HG02884 (cell line): ENCODE results near the gene IL25.
"Not testable (repeated sequence)": the region's sequence is repeated elsewhere in the genome, so short reads cannot be mapped to it uniquely, and the experiment has no call there.

Experiments used
- ATAC-seq: cut with Tn5 transposase; IDR thresholded peaks from one replicate; pipeline ENCODE4 v1.9.1; 2021; ENCODE audit warnings: mild to moderate bottlenecking, moderate library complexity; ENCODE audit not compliant: unreplicated experiment

Gene IL25

GRCh38 chr14:23407516-23408306 is 35.1 kb downstream of the IL25 start, which contains the start of gene MYH6:
TSS of gene MYH6 (minus strand) at chr14:23408273. CDS start at chr14:23407223, 1,050 bp downstream.
- no peak for ATAC-seq

GRCh38 chr14:23408307-23408630 is 35.7 kb downstream of the IL25 start:
- ATAC-seq, result no peak

GRCh38 chr14:23409475-23409874 is 36.9 kb downstream of the IL25 start:
- ATAC-seq, result no peak

- ATAC-seq, result no peak
Observed at GRCh38 chr14:23409966-23410635, 37.5 kb downstream of the IL25 start.

GRCh38 chr14:23411563-23412525 is 39.2 kb downstream of the IL25 start:
- ATAC-seq, result no peak

- ATAC-seq, result no peak
Observed at GRCh38 chr14:23413681-23414080, 41.1 kb downstream of the IL25 start.

GRCh38 chr14:23414254-23414653 is 41.6 kb downstream of the IL25 start:
- no peak for ATAC-seq

GRCh38 chr14:23414906-23415820 is 42.6 kb downstream of the IL25 start:
- ATAC-seq, result no peak

GRCh38 chr14:23415821-23416778 is 43.5 kb downstream of the IL25 start:
- ATAC-seq, result no peak

GRCh38 chr14:23416801-23417200 is 44.2 kb downstream of the IL25 start:
- ATAC-seq, result no peak

- ATAC-seq, result not testable (repeated sequence)
Observed at GRCh38 chr14:23417269-23417668, 44.7 kb downstream of the IL25 start.

- ATAC-seq, result no peak
Observed at GRCh38 chr14:23418021-23418420, 45.4 kb downstream of the IL25 start.

- ATAC-seq, result not testable (repeated sequence)
Observed at GRCh38 chr14:23419646-23420045, 47.0 kb downstream of the IL25 start.

GRCh38 chr14:23421594-23421993 is 49.0 kb downstream of the IL25 start:
- ATAC-seq, result no peak

GRCh38 chr14:23423657-23424056 is 51.0 kb downstream of the IL25 start:
- no peak for ATAC-seq

- ATAC-seq, result no peak
Observed at GRCh38 chr14:23425169-23425568, 52.6 kb downstream of the IL25 start.

GRCh38 chr14:23425798-23426197 is 53.2 kb downstream of the IL25 start:
- not testable (repeated sequence) for ATAC-seq
